Activated CD4-positive, alpha-beta T cell treated with anti-CD3 and anti-CD28 coated beads, Interleukin-2, Interleukin-4, amounts not matched to agents 100 ng/mL and 50 ng/mL, durations not matched to agents 16 hours and 8 hours (primary cell): Measurements from ENCODE around the gene MAGEC3.
"Not testable (repeated sequence)": the region's sequence is repeated elsewhere in the genome, so short reads cannot be mapped to it uniquely, and the experiment has no call there.

Source experiments
- DNase-seq: peaks from one replicate; pipeline ENCODE4 v3.0.0-alpha.2; 2020; ENCODE audit warnings: low spot score

MAGEC3 gene, protein sequence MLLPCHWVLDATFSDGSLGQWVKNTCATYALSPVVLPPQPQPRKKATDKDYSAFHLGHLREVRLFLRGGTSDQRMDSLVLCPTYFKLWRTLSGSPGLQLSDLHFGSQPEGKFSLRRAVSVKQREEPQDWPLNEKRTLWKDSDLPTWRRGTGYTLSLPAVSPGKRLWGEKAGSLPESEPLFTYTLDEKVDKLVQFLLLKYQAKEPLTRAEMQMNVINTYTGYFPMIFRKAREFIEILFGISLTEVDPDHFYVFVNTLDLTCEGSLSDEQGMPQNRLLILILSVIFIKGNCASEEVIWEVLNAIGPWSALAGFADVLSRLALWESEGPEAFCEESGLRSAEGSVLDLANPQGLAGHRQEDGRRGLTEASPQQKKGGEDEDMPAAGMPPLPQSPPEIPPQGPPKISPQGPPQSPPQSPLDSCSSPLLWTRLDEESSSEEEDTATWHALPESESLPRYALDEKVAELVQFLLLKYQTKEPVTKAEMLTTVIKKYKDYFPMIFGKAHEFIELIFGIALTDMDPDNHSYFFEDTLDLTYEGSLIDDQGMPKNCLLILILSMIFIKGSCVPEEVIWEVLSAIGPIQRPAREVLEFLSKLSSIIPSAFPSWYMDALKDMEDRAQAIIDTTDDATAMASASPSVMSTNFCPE

GRCh38 chrX:141838016-141838415, at the start of gene MAGEC3:
TSS of gene MAGEC3 (plus strand) at chrX:141838316. CDS start at chrX:141838316, 0 bp downstream.
- DNase-seq: no peak

DNA sequence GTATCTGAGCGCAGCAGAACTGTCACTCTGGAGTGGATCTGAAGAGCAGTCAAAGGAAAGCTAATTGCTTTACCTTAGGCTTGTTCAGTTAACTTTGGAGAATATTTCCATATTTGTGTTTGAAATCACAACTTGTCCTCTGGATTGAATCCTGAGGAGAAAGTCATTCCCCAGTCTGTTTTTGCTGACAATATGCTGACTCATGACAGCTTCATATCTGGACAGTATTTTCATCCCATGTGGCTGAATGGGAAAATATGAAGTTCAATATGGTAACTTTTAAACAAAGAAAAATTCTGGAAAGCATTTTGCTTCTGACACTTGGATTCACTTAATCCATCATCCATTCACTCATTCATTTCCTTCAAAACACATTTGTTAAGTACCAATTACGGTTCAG, 46.3 kb upstream of the MAGEC3 start:
- no peak for DNase-seq

DNA sequence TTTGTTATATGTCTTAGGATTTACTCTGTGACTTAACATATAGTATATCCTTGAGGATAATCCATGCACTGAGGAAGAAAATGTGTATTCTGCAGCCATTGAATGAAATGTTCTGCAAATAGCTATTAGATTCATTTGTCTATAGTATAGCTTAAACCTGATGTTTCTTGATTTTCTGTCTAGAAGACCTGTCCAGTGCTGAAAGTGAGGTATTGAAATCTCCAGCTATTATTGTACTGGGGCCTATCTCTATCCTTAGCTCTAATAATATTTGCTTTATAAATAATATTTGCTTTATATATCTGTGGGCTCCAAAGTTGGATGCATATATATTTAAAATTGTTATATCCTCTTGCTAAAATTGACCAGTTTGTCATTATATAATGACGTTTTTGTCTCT, 26.7 kb upstream of the MAGEC3 start:
- DNase-seq: no peak

DNA sequence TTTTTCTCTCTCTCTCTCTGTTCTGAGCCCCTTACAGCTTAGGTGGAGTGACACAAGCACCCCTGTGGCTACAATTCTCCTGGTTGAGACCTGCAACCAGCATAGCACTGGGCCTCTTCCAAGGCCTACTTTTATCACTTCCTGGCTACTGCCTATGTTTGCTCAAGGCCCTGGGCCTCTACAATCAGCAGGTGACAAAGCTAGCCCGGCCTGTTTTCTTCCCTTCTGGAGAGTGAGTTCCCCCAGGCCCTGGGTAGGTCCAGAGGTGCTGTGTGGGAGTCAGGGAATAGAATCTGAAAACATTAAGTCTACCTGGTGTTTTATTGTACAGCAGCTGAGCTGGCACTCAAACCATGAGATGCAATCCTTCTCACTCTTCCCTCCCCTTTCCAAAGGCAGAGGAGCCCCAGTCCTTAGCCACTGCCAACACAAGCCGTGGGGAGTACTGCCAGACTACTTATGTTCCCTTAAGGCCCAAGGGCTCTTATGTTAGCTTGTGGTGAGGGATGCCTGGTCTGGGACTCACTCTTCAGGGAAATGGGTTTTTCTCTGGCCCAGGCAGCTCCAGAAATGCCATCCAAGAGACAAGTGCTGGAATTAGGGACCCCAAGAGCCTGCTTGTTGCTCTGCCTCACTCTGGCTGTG, 23.8 kb upstream of the MAGEC3 start:
- DNase-seq: no peak

- DNase-seq: no peak
Observed at GRCh38 chrX:141815904-141816303, 22.2 kb upstream of the MAGEC3 start.

- no peak for DNase-seq
Observed at GRCh38 chrX:141832247-141832646, 5.9 kb upstream of the MAGEC3 start.

GRCh38 chrX:141839856-141840255, 1.7 kb downstream of the MAGEC3 start:
- DNase-seq: no peak

DNA sequence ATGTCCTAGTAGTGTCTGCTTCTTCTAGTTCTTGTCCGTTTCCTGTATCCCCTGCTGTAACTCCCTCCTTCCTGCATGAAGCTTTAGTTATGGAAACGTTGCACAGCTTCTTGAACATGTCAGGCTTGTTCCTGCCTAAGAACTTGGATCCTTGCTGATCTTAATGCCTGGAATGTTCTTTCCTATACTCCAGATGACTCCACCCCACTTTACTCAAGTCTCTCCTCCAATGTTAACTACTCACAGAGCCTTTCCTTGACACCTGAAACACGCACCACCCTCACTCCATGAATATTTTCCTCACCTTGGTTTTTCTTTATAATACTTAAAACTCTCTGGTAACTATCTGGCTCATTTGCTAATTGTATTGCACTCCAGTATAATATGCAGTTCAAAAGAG, 19.4 kb downstream of the MAGEC3 start:
- DNase-seq: no peak

GRCh38 chrX:141879616-141880015, 41.5 kb downstream of the MAGEC3 start:
- DNase-seq: no peak

GRCh38 chrX:141888811-141889210, 50.7 kb downstream of the MAGEC3 start:
- DNase-seq: not testable (repeated sequence)

DNA sequence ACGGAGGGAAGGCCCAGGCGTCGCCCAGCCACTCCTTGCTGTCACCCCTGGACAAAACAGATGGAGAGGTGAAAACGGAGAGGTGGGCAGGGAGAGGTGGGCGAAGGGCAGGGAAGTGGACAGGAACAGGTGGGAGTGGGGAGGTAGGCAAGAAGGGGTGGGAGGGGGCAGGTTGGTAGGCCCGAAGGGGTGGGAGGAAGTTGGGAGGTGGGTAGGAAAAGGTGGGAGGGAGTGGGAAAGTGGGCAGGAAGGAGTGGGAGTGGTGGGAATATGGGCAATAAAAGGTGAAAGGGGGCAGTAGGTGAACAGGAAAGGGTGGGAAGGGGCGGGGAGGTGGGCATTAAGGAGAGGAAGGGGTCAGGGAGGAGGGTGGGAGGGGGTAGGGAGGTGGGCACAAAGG, 56.6 kb downstream of the MAGEC3 start:
- no peak for DNase-seq

- no peak for DNase-seq
Observed at GRCh38 chrX:141897690-141898089, 59.6 kb downstream of the MAGEC3 start.

- DNase-seq: no peak
Observed at GRCh38 chrX:141902366-141902765, 64.2 kb downstream of the MAGEC3 start.

GRCh38 chrX:141903400-141904155, 65.5 kb downstream of the MAGEC3 start, which contains the start of gene MAGEC1:
TSS of gene MAGEC1 (plus strand) at chrX:141903894. CDS start at chrX:141905073, 1,179 bp downstream.
- DNase-seq: no peak

GRCh38 chrX:141904262-141904661, 66.1 kb downstream of the MAGEC3 start:
- DNase-seq: no peak

DNA sequence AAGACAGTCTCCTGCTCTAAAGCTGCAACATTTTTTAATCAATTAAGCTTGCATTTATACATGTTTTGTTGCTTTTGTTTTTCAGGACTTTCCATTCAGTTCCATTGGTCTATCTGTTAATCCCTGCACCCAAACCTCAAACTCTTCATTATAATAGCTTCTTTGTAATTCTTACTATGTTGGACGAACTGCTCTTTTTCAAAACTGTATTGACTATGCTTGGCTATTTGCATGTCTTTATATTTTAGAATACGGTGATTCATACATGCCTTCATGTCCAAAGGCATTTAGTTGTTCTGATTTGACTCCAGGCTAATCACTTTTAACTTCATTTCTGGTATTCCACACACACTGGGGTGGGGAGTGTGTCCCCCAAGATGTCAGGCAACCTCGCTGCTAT, 79.7 kb downstream of the MAGEC3 start:
- DNase-seq: no peak

GRCh38 chrX:141924293-141924692, 86.2 kb downstream of the MAGEC3 start:
- DNase-seq: no peak

- no peak for DNase-seq
Observed at GRCh38 chrX:141928432-141928831, 90.3 kb downstream of the MAGEC3 start.

- no peak for DNase-seq
Observed at GRCh38 chrX:141934059-141934641, 96.0 kb downstream of the MAGEC3 start.

- no peak for DNase-seq
Observed at GRCh38 chrX:141935645-141936044, 97.5 kb downstream of the MAGEC3 start.

DNA sequence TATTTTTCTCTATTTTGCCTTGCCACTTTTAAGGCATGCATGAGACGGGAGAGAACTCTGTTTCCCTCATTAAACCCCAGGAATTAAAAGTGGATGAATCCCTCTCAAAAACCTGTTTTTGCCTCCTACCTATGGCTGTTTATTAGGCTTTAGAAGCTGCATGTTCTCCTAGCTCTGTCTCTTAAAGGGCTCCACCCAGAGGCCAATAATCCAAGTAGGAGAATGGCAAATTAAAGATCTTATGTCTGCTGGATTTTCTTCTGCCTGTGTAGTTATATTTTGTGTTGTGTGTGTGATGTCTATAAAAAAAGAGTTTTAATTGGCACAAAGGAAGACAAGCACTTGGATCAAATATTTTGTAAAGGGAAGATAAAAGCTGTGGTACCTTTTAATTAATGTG, 98.0 kb downstream of the MAGEC3 start:
- no peak for DNase-seq

DNA sequence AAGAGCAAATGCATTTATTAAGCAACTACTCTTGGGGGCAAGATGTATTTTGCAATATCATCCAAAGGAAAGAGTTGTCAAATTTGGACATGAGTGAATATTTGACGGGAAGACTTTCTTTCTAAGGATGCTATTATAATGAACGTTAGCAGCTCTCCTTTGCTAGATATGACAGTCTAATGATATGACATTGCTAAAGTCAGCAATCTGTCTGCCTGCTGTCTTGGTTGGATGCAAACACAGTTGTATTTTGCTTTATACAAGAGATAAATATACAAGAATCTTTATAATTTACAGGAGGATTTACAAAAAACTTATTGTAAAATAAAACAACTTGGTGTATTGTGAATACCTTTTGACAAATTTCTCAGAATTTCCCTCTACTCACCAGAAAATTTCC, 103.1 kb downstream of the MAGEC3 start:
- DNase-seq: no peak
